Fibroblast of skin of right biceps (primary cell): Measurements from ENCODE around the gene CYP46A1.

Experiments
- DNase-seq: peaks from one replicate; pipeline ENCODE4 v3.0.0-alpha.2; 2013

CYP46A1 gene

GRCh38 chr14:99674776-99675381 is 9.2 kb upstream of the CYP46A1 start:
- no peak for DNase-seq

GRCh38 chr14:99675382-99675835 is 8.7 kb upstream of the CYP46A1 start:
- no peak for DNase-seq

GRCh38 chr14:99675951-99676350 is 8.1 kb upstream of the CYP46A1 start:
- no peak for DNase-seq

GRCh38 chr14:99676657-99677056 is 7.4 kb upstream of the CYP46A1 start:
- DNase-seq = peak; percentile 28

- peak; percentile 26 for DNase-seq
Observed at GRCh38 chr14:99677231-99678140, 6.6 kb upstream of the CYP46A1 start.

- DNase-seq = no peak
Observed at GRCh38 chr14:99678198-99678597, 5.9 kb upstream of the CYP46A1 start.

GRCh38 chr14:99679111-99679510 is 5.0 kb upstream of the CYP46A1 start:
- no peak for DNase-seq

- DNase-seq = no peak
Observed at GRCh38 chr14:99679543-99679942, 4.6 kb upstream of the CYP46A1 start.

GRCh38 chr14:99679996-99680395 is 4.1 kb upstream of the CYP46A1 start:
- no peak for DNase-seq

GRCh38 chr14:99681101-99681831 is 2.8 kb upstream of the CYP46A1 start:
- DNase-seq = no peak

- no peak for DNase-seq
Observed at GRCh38 chr14:99681832-99682148, 2.3 kb upstream of the CYP46A1 start.

- peak; percentile 63 for DNase-seq
Observed at GRCh38 chr14:99682809-99683618, 1.1 kb upstream of the CYP46A1 start.

GRCh38 chr14:99684410-99684934 is 374 bp downstream of the CYP46A1 start:
- DNase-seq = peak; percentile 19

- DNase-seq = no peak
Observed at GRCh38 chr14:99685151-99685591, 1.1 kb downstream of the CYP46A1 start.

GRCh38 chr14:99685596-99685995 is 1.5 kb downstream of the CYP46A1 start:
- DNase-seq = no peak

GRCh38 chr14:99686557-99687283 is 2.6 kb downstream of the CYP46A1 start:
- DNase-seq = no peak

- DNase-seq = no peak
Observed at GRCh38 chr14:99687284-99688209, 3.4 kb downstream of the CYP46A1 start.

GRCh38 chr14:99688210-99688581 is 4.1 kb downstream of the CYP46A1 start:
- DNase-seq = no peak

- no peak for DNase-seq
Observed at GRCh38 chr14:99688629-99689028, 4.5 kb downstream of the CYP46A1 start.
